Measurements from ENCODE around the gene SPSB1. TPM values are rescaled to one million over a fixed set of nuclear protein-coding genes. Genes with fewer than 3 reads are reported as not detected.

The SPSB1 gene
- total RNA-seq, 4 donors from 2014 or later = 33.5 to 111 (median 76.3) TPM

DNA sequence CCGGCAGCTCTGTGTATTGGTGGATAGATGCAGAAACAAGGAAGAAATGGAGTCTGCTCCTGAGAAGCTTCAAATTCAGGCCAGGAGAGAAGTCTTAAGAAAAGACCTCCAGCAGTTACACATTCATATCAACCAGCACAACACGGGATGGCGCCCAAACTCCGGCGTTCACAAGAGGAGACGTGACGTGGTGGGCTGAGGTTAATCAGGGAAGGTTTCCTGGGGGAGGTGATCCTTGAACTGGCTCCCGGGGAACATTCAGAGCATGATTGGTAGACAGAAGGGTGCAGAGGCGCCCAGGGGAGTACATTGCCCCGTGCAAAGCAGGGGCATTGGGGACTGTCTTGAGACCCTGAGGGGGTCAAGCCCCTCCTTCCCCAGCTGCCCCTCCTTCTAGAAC is 27.7 kb upstream of the SPSB1 start:
- TF ChIP-seq, protein P1, sequence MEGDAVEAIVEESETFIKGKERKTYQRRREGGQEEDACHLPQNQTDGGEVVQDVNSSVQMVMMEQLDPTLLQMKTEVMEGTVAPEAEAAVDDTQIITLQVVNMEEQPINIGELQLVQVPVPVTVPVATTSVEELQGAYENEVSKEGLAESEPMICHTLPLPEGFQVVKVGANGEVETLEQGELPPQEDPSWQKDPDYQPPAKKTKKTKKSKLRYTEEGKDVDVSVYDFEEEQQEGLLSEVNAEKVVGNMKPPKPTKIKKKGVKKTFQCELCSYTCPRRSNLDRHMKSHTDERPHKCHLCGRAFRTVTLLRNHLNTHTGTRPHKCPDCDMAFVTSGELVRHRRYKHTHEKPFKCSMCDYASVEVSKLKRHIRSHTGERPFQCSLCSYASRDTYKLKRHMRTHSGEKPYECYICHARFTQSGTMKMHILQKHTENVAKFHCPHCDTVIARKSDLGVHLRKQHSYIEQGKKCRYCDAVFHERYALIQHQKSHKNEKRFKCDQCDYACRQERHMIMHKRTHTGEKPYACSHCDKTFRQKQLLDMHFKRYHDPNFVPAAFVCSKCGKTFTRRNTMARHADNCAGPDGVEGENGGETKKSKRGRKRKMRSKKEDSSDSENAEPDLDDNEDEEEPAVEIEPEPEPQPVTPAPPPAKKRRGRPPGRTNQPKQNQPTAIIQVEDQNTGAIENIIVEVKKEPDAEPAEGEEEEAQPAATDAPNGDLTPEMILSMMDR (IDR thresholded peaks at IDR 0.05) = no peak
- ATAC-seq (ENCODE audit: low FRiP score) = no peak

GRCh38 chr1:9265968-9266367 is 26.7 kb upstream of the SPSB1 start:
- TF ChIP-seq, protein P1 (IDR thresholded peaks at IDR 0.05) = no peak
- ATAC-seq (ENCODE audit: low FRiP score) = no peak
- DNase-seq (ENCODE audit: low spot score) = no peak

More for the DNA sequence above, 27.7 kb upstream of the SPSB1 start:
- no peak for DNase-seq (ENCODE audit: low spot score)

GRCh38 chr1:9267352-9267686 is 25.4 kb upstream of the SPSB1 start:
- DNase-seq (ENCODE audit: low spot score) (no peak), ATAC-seq (ENCODE audit: low FRiP score) (no peak)
- TF ChIP-seq, protein P1 (IDR thresholded peaks at IDR 0.05) = no peak

GRCh38 chr1:9267827-9268581 is 24.7 kb upstream of the SPSB1 start:
- TF ChIP-seq, protein P1 (IDR thresholded peaks at IDR 0.05) = no peak
- DNase-seq (ENCODE audit: low spot score) = no peak
- no peak for ATAC-seq (ENCODE audit: low FRiP score)

GRCh38 chr1:9269078-9269501 is 23.6 kb upstream of the SPSB1 start:
- TF ChIP-seq, protein P1 (IDR thresholded peaks at IDR 0.05) = no peak
- no peak for ATAC-seq (ENCODE audit: low FRiP score)
- no peak for DNase-seq (ENCODE audit: low spot score)

DNA sequence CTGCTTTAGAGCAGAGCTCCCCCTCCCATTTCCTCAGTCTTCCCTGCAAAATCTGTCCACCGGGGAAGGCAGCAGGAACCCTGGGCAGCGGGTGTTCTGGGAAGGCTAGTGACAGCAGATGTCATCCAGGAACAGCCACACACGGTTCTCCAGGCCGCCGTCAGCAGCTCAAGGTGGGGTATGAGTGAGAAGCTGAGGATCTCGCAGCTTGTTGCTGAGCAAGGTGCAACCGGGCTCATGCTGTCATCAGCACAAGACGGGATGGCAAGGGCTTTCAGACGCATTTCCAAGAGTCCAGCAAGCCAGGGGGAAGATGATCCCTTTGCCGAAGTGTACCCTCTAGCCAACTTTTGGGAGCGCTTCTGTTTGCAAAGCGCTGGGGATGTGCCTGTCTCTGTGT is 23.0 kb upstream of the SPSB1 start:
- ATAC-seq (ENCODE audit: low FRiP score) (no peak), DNase-seq (ENCODE audit: low spot score) (no peak)
- TF ChIP-seq, protein P1 (IDR thresholded peaks at IDR 0.05) = no peak

DNA sequence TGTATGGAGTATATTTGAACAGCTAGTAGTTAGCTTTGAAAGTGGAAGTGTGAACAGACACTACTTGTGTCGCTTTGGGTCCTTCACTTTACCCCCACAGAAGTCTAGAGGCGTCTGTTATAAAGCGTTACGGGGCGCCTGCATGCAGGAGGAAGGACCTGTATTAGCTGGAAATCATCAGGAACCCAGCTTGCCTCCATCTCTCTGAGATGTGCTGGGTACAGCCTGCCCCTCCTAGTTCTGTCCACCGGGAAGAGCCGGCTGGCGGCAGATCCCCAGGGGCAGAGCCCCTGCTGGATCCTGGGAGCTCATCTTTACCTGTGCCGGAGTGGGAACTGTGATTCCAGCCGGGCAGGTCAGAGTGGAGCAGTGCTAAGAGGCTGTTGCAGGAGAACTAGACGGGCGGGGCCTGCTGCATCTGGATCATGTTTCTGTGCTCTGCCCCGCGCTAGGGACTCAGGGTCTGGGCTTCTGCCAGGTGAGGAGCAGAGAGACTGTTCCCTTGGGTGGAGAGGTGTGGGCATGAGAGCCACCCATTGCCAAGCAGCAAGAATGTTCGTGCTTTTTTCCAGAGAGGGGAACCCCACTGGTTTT is 22.3 kb upstream of the SPSB1 start:
- ATAC-seq (ENCODE audit: low FRiP score) (no peak), DNase-seq (ENCODE audit: low spot score) (no peak)
- TF ChIP-seq, protein P1 (IDR thresholded peaks at IDR 0.05) = no peak

Data from omental fat pad (tissue), 4 donors.